ENCODE data around the gene KANK2. TPM values are rescaled to one million over a fixed set of nuclear protein-coding genes. Genes with fewer than 3 reads are reported as not detected.

Gene KANK2
- total and polyA plus RNA-seq, 2 of the 4 experiments (the other 2 are of a cell fraction), result 104 to 176 TPM

- in situ Hi-C loops (cut with MboI; ENCODE audit: low sequenced_read_pairs) (no loop called here), dilution Hi-C loops (cut with HindIII; ENCODE audit: low sequenced_read_pairs, unreplicated experiment) (no loop called here), intact Hi-C loops (cut with micrococcal nuclease) (no loop called here)
- Histone ChIP-seq H3K79me1 (ENCODE audit: low read depth in 1 of 2, low read length in 2 of 2) (no peaks in the 10 kb centered on the region), H4K91ac (ENCODE audit: insufficient read depth, low read depth, low read length) (no peak overlapping the region), H4K5ac (ENCODE audit: low read depth, low read length) (no peak overlapping the region), H3K56ac (ENCODE audit: extremely low read depth, insufficient read depth, low read length) (no peak overlapping the region), H3K9ac (ENCODE audit: low read depth, low read length) (no peak overlapping the region), H4K8ac (ENCODE audit: low read depth in 2 of 2, low read length in 2 of 2) (no peak overlapping the region), H3K36me3 (ENCODE audit: control insufficient read depth, insufficient read depth, low read length) (peaks cover 31% of the 10 kb centered on the region), H2AK5ac (ENCODE audit: low read depth, low read length) (no peak overlapping the region), H3K9me3 (ENCODE audit: control insufficient read depth, insufficient read depth, low read length) (no peaks in the 10 kb centered on the region), H3K14ac (replicated peaks; ENCODE audit: low read depth, low read length) (no peak overlapping the region), H2AFZ (replicated peaks; ENCODE audit: low read length, poor library complexity) (no peak overlapping the region), H2BK15ac (ENCODE audit: low read depth, low read length) (no peak overlapping the region), H2AK9ac (replicated peaks; ENCODE audit: low read depth, low read length, poor library complexity) (no peak overlapping the region), H3K27ac (ENCODE audit: insufficient read depth, low read length) (no peak overlapping the region), H2BK120ac (ENCODE audit: low read depth, low read length) (no peak overlapping the region), H2BK5ac (ENCODE audit: low read depth, low read length, poor library complexity, severe bottlenecking) (no peak overlapping the region), H3K18ac (ENCODE audit: low read depth, low read length) (no peak overlapping the region), H3K4ac (ENCODE audit: low read depth, low read length) (no peak overlapping the region), H3K4me3 (ENCODE audit: insufficient read depth, low read depth, low read length) (no peak overlapping the region), H3K23ac (ENCODE audit: low read depth, low read length) (no peak overlapping the region), H3K4me2 (ENCODE audit: low read depth, low read length) (no peak overlapping the region), H2BK20ac (ENCODE audit: low read depth, low read length) (no peak overlapping the region), H3K9me1 (ENCODE audit: insufficient read depth, low read length) (peaks cover 4% of the 10 kb centered on the region; the same call in 1 of the 2 replicates), H3K4me1 (ENCODE audit: control insufficient read depth, insufficient read depth, low read length) (0 out of 2 replicates have a peak, but pooled peaks cover 1% of the 10 kb centered on the region), H4K20me1 (ENCODE audit: insufficient read depth, low read length) (no peaks in the 10 kb centered on the region), H3K27me3 (ENCODE audit: control insufficient read depth, insufficient read depth, low read length) (no peaks in the 10 kb centered on the region)
- no peak for DNase-seq
- 89% methylated on average over 5 of the region's 11 CpGs; no CpG with 5 or more reads in 1 of the 2 experiments for WGBS, 2 experiments (ENCODE audit: extremely low coverage in 2 of 2, insufficient read length in 1 of 2)
- ChIA-PET CTCF (no interaction called here), POLR2A (ENCODE audit: unreplicated experiment) (no interaction called here)
- no TSS peak for BruUV-seq (replicated peaks)
- no peak for ATAC-seq (ENCODE audit: low read depth)
- TF ChIP-seq RAD21 (IDR thresholded peaks at IDR 0.05; ENCODE audit: low read length) (no peak), NFE2L2 (IDR thresholded peaks at IDR 0.05; ENCODE audit: low read depth, low read length) (no peak), FOS (IDR thresholded peaks at IDR 0.05; ENCODE audit: low read depth, low read length) (no peak)
- TF ChIP-seq, protein P1, sequence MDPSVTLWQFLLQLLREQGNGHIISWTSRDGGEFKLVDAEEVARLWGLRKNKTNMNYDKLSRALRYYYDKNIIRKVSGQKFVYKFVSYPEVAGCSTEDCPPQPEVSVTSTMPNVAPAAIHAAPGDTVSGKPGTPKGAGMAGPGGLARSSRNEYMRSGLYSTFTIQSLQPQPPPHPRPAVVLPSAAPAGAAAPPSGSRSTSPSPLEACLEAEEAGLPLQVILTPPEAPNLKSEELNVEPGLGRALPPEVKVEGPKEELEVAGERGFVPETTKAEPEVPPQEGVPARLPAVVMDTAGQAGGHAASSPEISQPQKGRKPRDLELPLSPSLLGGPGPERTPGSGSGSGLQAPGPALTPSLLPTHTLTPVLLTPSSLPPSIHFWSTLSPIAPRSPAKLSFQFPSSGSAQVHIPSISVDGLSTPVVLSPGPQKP (IDR thresholded peaks at IDR 0.05; ENCODE audit: borderline replicate concordance, low read depth, low read length), result no peak
These were observed 49.6 kb upstream of the KANK2 start for GRCh38 chr19:11246941-11247340.

Measured in IMR-90 (cell line).